ENCODE data around the gene DUSP1.

DNA sequence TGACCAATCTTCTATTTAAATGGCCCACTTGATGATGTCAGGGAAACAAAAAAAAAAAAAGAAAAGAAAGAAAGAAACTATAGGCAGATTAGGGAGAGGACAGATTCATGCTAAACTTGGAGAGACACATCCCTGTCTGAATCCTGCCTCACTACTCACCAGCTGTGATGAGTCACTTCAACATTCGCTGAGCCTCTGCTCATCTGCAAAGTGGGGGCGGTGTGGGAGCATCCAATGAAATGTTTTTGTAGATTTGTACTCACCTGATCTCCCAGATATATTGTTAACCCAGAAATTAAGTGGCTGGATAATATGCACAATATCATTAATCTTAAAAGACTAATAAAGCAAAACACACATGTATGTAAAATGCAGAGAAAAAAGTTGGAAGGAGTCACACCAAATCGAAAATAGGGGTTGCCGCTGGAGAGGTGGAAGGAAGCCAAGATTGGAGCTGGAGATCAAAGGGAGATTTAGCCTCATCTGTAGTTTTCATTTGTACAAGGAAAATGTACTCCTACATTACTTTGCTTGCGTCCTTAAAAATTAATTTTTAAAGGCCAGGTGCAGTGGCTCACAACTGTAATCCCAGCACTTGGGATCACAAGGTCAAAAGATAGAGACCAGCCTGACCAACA is 46.0 kb upstream of the DUSP1 start:
- TF ChIP-seq FOS (IDR thresholded peaks at IDR 0.05; ENCODE audit: low read depth, low read length) = peak; percentile 88
- TF ChIP-seq POLR2A (IDR thresholded peaks at IDR 0.05; ENCODE audit: low read depth, low read length) = no peak
- no peak for TF ChIP-seq CTCF (conservative IDR thresholded peaks at IDR 0.05; ENCODE audit: low read depth, low read length)
- 0 out of 2 replicates have a peak, but pooled peaks have one; percentile 12 for TF ChIP-seq RAD21 (IDR thresholded peaks at IDR 0.05; ENCODE audit: low read length)
